GM19468 (cell line): ENCODE measurements around the gene IL17RD.

Experiments used
- ATAC-seq: cut with Tn5 transposase; IDR thresholded peaks from one replicate; pipeline ENCODE4 v1.9.1; 2021; ENCODE audit warnings: mild to moderate bottlenecking, moderate library complexity, moderate number of reproducible peaks; ENCODE audit not compliant: unreplicated experiment; ENCODE audit errors: extremely low read depth

Gene IL17RD

DNA sequence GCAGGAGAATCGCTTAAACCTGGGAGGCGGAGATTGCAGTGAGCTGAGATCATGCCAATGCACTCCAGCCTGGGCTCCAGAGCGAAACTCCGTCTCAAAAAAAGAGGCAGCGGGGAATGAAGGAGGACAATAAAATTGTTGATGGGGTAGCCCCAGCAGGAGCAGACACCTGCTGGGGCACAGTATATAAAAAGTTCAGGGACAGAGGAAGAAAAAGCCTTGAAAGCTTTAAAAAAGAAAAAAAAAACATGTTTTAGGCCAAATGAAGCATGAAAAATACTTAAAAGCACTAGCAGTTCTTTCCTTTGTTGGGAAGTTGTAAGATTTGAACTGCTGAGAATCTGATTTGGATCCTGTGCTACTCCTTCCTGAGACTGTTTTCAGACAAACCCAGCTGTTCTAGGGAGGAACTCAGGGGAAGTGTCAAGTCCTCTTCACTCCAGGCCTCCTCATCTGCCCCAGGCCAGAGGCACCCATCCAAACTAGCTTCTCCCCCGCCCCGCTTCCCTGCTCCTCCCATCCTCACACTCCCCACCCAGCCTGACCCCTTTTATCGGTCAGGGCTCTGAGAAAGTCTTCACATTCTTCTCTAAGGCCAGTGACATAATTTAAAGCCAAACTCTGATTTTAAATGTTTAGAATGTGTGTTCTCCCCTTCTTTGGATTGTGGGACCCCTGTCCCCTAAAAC lies 4.9 kb downstream of the IL17RD start:
- no peak for ATAC-seq

GRCh38 chr3:57158813-57159738 lies 6.1 kb downstream of the IL17RD start:
- ATAC-seq: no peak

- no peak for ATAC-seq
Measured at GRCh38 chr3:57158325-57158724, 6.8 kb downstream of the IL17RD start.

DNA sequence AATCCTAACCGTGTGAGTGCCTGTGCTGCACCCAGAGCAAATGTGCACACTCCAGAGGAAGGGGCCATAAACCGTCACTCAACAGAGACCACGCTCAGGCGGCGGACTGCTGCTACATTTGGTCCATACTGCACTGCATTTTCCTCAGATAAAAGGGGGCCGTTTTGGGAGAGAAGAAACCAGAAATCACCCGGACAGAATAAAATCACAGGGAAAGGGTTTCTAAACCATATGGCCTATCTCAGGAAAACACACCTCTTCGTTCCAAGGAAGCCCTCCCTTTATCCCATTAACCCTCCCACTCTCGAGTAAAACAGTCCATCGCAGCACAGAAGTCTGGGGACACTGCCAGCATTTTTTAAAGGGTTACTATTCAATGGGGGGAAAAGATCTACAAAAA lies 7.6 kb downstream of the IL17RD start:
- ATAC-seq: no peak

DNA sequence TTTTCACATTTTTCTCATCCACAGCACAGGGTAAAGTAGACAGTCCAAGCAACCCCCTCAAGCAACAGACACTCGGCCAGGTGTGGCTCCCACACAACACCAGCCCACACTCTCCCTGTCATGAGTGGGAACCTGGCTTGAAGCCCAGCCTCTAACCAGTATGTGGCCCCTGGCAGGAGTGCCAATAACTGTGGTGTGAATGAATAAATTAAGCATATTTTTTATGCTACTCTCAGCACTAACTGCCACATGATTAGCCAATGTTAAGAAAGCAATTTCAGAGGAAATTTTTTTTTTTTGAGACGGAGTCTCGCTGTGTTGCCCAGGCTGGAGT lies 9.9 kb downstream of the IL17RD start:
- no peak for ATAC-seq

GRCh38 chr3:57154470-57155309 lies 10.5 kb downstream of the IL17RD start:
- ATAC-seq: no peak

- ATAC-seq: no peak
Measured at GRCh38 chr3:57152151-57153143, 12.7 kb downstream of the IL17RD start.

GRCh38 chr3:57151749-57152148 lies 13.4 kb downstream of the IL17RD start:
- ATAC-seq: no peak

DNA sequence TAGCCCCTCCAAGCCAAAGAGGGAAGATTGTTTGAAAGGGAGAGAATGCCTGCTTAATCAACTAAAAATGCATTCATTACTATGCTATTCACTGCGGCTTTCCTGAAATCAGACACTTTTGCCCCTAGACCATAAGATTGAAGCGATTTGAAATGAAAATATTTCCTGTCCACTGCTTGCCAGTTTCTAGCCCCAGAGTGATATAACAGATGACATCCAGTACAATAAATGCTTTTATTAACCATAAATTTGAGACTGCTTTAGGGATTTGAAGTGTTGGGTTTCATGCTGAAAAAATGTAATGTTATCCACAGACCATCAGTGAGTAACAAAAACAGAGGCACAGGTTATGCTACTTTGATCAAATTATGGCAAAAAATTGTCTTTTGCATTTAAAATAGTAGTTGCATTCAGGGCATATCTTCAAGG lies 14.1 kb downstream of the IL17RD start:
- ATAC-seq: no peak

DNA sequence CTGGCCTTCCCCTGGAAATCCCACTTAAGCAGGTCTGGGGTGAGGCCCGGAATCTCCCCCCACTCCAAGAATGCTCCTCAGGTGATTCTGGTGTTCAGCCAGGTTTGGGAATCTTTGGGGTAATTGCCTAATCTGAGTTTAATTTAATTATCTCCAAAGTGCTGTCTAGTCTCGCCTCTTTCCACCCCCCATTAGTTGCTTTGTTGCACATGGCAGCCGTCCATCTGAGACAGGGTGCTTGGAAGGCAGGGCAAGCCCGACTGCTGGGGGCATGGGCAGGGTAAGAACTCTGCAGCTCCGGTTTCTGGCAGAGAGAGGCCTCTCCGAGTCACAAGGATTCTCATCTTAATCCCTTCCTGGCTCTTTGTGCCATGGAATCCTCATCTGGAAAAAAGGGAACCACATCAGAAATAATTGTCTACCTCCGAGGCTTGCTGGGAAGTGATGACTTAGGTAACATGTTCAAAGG lies 15.0 kb downstream of the IL17RD start:
- no peak for ATAC-seq

DNA sequence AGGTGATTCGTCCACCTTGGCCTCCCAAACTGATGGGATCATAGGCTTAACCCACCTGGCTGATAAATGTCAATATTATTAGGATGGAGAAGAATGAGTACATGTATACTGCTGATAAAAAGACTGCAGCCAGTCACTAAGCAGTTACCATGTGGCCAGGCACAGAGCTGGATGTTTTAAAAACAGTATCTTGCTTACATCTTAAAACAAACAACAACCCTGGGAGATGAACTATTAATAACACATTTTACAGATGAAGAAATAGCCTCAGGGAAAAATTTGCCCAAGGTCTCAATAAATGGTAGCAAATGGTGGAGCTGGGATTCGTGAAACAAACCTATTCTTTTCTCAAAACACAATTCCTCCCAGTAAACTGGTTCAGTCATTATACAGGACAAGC lies 18.1 kb downstream of the IL17RD start:
- no peak for ATAC-seq

- no peak for ATAC-seq
Measured at GRCh38 chr3:57145852-57146251, 19.3 kb downstream of the IL17RD start.

DNA sequence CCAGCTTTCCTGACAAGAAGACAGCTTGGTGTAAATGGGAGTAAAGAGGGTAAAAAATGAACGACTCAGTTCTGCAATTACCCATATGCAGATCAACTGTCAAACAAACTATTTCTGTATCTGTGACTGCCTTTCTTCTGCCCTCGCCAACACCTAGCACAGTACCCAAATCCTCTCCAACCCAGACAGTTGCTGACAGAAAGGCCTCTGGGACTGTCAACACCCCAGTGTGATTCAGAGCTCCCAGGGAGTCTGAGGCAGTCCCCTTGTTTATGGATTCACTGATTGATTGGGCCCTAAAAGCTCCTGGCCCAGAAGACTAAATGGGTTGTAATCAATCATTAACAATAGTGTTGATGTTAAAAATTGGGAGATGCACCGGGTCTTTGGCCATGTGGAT lies 20.2 kb downstream of the IL17RD start:
- no peak for ATAC-seq

- ATAC-seq: no peak
Measured at GRCh38 chr3:57143886-57144459, 21.2 kb downstream of the IL17RD start.

GRCh38 chr3:57142411-57142723 lies 22.8 kb downstream of the IL17RD start:
- ATAC-seq: no peak

GRCh38 chr3:57141719-57142410 lies 23.3 kb downstream of the IL17RD start:
- no peak for ATAC-seq

DNA sequence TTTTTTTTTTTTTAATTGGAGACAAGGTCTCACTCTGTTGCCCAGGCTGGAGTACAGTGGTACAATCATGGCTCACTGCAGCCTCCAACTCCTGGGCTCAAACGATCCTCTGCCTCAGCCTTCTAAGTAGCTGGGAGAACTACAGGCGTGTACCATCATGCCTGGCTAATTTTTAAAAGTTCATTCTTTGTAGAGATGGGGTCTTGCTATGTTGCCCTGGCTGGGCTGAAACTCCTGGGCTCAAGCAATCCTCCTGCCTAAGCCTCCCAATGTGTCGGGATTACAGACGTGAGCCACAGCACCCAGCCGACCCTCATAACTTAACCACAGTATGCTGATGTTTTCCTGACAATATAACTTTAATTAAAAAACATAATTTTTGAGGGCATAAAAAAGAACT lies 24.3 kb downstream of the IL17RD start:
- no peak for ATAC-seq

GRCh38 chr3:57135964-57136719 lies 29.0 kb downstream of the IL17RD start:
- ATAC-seq: no peak
